Activated CD8-positive, alpha-beta memory T cell treated with anti-CD3 and anti-CD28 coated beads, Interleukin-2, amount 50 U/mL, for 24 hours (primary cell): Measurements from ENCODE around the gene STX3.
"Not testable (repeated sequence)": the region's sequence is repeated elsewhere in the genome, so short reads cannot be mapped to it uniquely, and the experiment has no call there.

ENCODE experiments used
- DNase-seq: peaks from one replicate; pipeline ENCODE4 v3.0.0-alpha.2; 2020; ENCODE audit errors: extremely low read depth

Gene STX3

GRCh38 chr11:59758401-59759037 is 3.3 kb downstream of the STX3 start:
- DNase-seq, result no peak

- DNase-seq, result no peak
These were observed 4.7 kb downstream of the STX3 start for GRCh38 chr11:59759900-59760299.

GRCh38 chr11:59760771-59761170 is 5.6 kb downstream of the STX3 start:
- DNase-seq, result no peak

- no peak for DNase-seq
These were observed 6.8 kb downstream of the STX3 start for GRCh38 chr11:59761993-59762392.

GRCh38 chr11:59765068-59765735 is 10.0 kb downstream of the STX3 start:
- DNase-seq, result no peak

DNA sequence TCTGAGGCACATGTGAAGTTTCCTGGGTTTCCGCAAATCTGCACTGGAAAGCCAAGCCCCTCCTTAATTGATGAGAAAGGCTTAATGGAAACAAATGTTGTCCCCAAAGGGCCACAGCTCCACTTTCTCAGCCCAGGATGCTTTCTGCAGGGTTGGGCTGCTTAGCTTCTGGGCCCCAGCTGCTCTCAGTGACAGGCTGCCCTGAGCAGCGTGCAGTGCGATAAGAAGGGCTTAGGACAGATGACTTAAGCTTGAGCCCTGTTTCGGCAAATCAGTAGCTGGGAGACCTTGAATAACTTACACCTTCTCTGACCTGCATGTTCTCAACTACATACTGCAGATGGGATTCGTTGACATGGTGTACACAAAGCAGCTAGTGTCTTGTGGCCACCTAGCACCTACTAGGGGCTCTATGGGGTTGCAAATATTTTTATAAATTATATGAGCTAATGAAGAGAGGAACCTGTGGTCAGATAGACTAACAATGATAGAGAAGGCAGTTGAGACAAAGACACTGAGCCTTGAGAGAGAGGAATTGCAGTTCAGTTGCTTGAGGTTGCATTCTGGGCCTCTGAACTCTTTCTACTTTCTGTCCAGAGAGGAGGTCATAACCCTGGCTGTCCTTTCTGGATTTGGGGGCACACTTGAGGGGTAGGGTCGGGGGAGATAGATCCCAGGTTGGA is 11.5 kb downstream of the STX3 start:
- DNase-seq, result no peak

- DNase-seq, result no peak
These were observed 12.0 kb downstream of the STX3 start for GRCh38 chr11:59767225-59767611.

DNA sequence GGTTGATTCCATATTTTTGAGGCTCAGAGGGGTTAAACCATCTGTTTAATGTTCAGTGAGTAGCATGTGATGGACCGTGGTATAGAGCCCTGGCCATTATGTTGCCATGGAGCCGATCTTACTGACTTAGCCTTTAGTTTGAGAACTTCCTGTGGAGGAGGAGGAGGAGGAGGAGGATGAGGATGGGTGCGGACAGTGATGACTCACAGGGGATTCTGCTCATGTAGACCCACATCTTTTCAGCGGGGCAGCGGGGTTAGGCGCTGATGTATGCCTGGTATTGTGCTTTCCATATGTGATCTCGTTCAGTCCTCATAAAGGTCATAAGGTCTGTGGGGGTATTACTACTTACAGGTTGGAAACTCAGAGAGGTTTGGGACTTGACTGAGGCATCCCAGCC is 13.9 kb downstream of the STX3 start:
- no peak for DNase-seq

- DNase-seq, result no peak
These were observed 14.7 kb downstream of the STX3 start for GRCh38 chr11:59769828-59770227.

DNA sequence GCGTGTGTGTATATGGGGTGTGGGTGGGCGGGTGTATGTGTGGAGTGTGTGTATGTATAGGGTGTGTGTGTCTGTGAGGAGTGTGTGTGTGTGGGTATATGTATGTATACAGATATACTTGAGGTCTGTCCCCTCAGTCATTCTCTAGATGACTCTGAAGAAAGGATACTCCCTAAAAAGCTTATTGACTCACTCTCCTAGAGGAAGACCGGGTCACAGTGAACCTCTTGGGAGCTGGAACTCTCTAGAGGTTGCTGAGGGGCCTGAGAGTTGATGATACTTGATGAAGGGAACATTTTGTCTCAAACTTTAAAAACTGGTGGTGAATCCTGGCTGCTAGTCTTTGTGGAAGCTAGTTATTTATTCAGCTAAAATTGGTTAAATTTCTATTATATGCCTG is 15.1 kb downstream of the STX3 start:
- no peak for DNase-seq

GRCh38 chr11:59770869-59771268 is 15.7 kb downstream of the STX3 start:
- no peak for DNase-seq

GRCh38 chr11:59771605-59772004 is 16.4 kb downstream of the STX3 start:
- DNase-seq, result no peak

DNA sequence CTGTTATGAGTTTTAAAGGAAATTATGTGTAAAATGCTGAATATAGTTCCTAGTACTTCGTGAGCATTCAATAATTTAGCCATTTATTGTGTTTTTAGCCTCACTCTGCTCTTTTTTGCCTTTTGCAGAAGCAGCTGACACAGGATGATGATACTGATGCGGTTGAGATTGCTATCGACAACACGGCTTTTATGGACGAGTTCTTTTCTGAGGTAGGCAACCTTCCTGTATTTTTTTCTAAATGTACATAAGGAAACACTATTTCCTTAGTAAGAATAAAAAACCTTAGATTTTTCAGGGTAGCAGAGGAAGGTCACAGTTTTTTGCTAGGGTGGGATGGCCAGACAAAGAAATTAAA is 17.9 kb downstream of the STX3 start:
- no peak for DNase-seq

GRCh38 chr11:59776210-59777066 is 21.3 kb downstream of the STX3 start:
- no peak for DNase-seq

GRCh38 chr11:59777104-59777503 is 21.9 kb downstream of the STX3 start:
- DNase-seq, result no peak

DNA sequence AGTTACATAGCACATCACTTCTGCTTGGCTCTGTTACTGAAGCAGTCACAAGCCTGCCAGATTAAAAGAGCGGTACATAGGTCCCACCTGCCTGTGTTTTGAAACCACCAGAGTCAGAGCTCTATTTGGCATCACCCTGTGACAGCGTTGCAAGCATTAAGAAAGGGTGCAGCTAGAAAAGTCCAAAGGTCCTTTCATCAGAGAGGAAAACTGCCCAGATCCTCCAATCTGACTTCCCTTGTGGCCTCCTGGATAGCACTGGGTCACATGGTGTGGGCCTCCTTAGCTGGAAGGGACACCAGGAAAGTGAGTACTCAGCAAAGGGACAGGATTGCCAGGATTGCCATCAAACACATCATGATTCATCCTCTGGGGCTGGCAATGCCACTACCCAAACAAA is 22.9 kb downstream of the STX3 start:
- no peak for DNase-seq

DNA sequence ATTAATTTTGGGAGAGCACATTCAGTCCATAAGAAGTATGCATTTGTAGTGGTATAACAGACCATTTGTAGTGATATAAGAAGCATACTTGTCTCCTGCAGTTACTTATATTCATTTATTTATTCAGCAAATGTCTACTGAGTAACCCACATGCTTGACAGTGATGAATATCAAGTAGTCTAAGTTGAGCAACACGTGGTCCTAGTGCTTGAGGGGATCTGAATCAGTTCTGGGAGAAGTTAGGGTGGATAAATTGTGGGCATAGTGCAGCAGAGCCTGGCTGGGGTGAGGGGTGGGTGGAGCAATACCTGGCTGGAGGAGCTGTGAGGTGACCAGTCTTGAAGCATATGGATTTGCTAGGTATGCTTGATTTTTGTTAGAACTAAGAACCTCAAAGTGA is 24.3 kb downstream of the STX3 start:
- no peak for DNase-seq

GRCh38 chr11:59782080-59782479 is 26.9 kb downstream of the STX3 start:
- no peak for DNase-seq

GRCh38 chr11:59783632-59784090 is 28.5 kb downstream of the STX3 start:
- DNase-seq, result no peak

DNA sequence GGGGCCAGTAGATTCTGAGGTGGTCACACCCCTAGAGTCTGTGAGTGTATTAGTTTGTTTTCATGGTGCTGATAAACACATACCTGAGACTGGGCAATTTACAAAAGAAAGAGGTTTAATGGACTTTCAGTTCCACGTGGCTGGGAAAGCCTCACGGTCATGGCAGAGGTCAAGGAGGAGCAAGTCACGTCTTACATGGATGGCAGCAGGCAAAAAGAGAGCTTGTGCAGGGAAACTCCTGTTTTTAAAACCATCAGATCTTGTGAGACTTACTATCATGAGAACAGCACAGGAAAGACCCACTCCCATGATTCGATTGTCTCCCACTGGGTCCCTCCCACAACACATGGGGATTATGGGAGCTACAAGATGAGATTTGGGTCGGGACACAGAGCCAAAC is 29.3 kb downstream of the STX3 start:
- DNase-seq, result not testable (repeated sequence)

DNA sequence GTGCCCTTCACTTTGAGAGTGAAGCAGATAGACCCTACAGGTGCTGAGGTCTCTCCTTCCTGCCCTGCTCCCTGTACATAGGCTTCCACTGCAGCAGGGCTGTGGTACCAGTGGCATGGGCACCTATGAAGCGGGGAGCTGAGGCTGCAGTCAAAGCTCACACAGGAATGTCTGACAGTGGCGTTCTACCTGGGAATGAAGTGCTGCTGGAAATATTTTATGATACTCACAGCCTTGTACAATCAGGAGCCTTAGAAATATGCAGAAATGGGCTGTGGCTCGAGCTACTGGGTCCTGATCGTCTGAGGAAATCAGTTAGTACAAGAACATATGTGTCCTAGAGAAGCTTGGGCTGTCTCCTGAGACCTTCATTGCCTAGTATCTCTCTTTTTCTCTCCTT is 30.6 kb downstream of the STX3 start:
- DNase-seq, result no peak

GRCh38 chr11:59787255-59787588 is 32.0 kb downstream of the STX3 start:
- no peak for DNase-seq
